ENCODE data around the gene MARS2. TPM values are rescaled to one million over a fixed set of nuclear protein-coding genes. Genes with fewer than 3 reads are reported as not detected.

MARS2 gene
- polyA plus RNA-seq, 1 donor (not counting 4 experiments of a cell fraction or from before 2014, with no cell fraction given), result 9.2 TPM

GRCh38 chr2:197674591-197674990, 30.6 kb upstream of the MARS2 start:
- DNase-seq (ENCODE audit: low read depth, low spot score) (no peak), FAIRE-seq (no peak)
- no peak overlapping the region for H2AFZ ChIP-seq (ENCODE audit: control insufficient read depth, low read length)
- H3K79me2 ChIP-seq (ENCODE audit: control insufficient read depth, insufficient read depth, low read length), result no peaks in the 10 kb centered on the region
- H3K27ac ChIP-seq (ENCODE audit: control insufficient read depth, insufficient read depth, low read length), result no peak overlapping the region
- H3K9ac ChIP-seq (ENCODE audit: control insufficient read depth, extremely low read depth, insufficient read depth, low read length), result no peak overlapping the region
- H3K36me3 ChIP-seq (ENCODE audit: control insufficient read depth in 2 of 2, extremely low read depth in 1 of 2, insufficient read depth in 2 of 2, low read length in 2 of 2), result no peaks in the 10 kb centered on the region
- no peaks in the 10 kb centered on the region for H3K9me3 ChIP-seq (ENCODE audit: control insufficient read depth, low read depth, low read length)
- dilution Hi-C loops (cut with MboI; ENCODE audit: extremely low pct_ligation_motif_present, low sequenced_read_pairs), result no loop called here
- TF ChIP-seq EZH2 (IDR thresholded peaks at IDR 0.05; ENCODE audit: low read length) (no peak), CTCF (optimal IDR thresholded peaks at IDR 0.05 in 1 of 3, IDR thresholded peaks at IDR 0.05 in 1 of 3, conservative IDR thresholded peaks at IDR 0.05 in 1 of 3; ENCODE audit: extremely low read depth in 1 of 3, insufficient read depth in 2 of 3, low read length in 3 of 3) (no peak)
- no peak overlapping the region for H3K4me3 ChIP-seq (ENCODE audit: control insufficient read depth in 2 of 3, extremely low read depth in 1 of 3, insufficient read depth in 2 of 3, low read depth in 1 of 3, low read length in 3 of 3)
- H3K4me2 ChIP-seq (ENCODE audit: control insufficient read depth, extremely low read depth, insufficient read depth, low read depth, low read length), result no peak overlapping the region
- H3K4me1 ChIP-seq (ENCODE audit: control insufficient read depth, extremely low read depth, insufficient read depth, low read length), result no peaks in the 10 kb centered on the region
- peaks cover 5% of the 10 kb centered on the region for H3K27me3 ChIP-seq (ENCODE audit: control insufficient read depth, extremely low read depth, insufficient read depth, low read length)
- H3K9me1 ChIP-seq (ENCODE audit: control insufficient read depth, extremely low read depth, insufficient read depth, low read length), result no peaks in the 10 kb centered on the region
- no peaks in the 10 kb centered on the region for H4K20me1 ChIP-seq (ENCODE audit: control insufficient read depth, extremely low read depth, insufficient read depth, low read length)

- no peaks in the 10 kb centered on the region for H3K4me1 ChIP-seq (ENCODE audit: control insufficient read depth, extremely low read depth, insufficient read depth, low read length)
- no peak within 1 kb of the TSS for H2AFZ ChIP-seq (ENCODE audit: control insufficient read depth, low read length)
- peaks cover 5% of the 10 kb centered on the region for H3K27me3 ChIP-seq (ENCODE audit: control insufficient read depth, extremely low read depth, insufficient read depth, low read length)
- FAIRE-seq, result no peak
- TF ChIP-seq CTCF (optimal IDR thresholded peaks at IDR 0.05 in 1 of 3, IDR thresholded peaks at IDR 0.05 in 1 of 3, conservative IDR thresholded peaks at IDR 0.05 in 1 of 3; ENCODE audit: extremely low read depth in 1 of 3, insufficient read depth in 2 of 3, low read length in 3 of 3), result no peak
- no peak for DNase-seq (ENCODE audit: low read depth, low spot score)
- H3K27ac ChIP-seq (ENCODE audit: control insufficient read depth, insufficient read depth, low read length), result no peak within 1 kb of the TSS
- H3K9me1 ChIP-seq (ENCODE audit: control insufficient read depth, extremely low read depth, insufficient read depth, low read length), result no peaks in the 10 kb centered on the region
- dilution Hi-C loops (cut with MboI; ENCODE audit: extremely low pct_ligation_motif_present, low sequenced_read_pairs), result no loop called here
- H3K4me3 ChIP-seq (ENCODE audit: control insufficient read depth in 2 of 3, extremely low read depth in 1 of 3, insufficient read depth in 2 of 3, low read depth in 1 of 3, low read length in 3 of 3), result no peak within 1 kb of the TSS
- H3K79me2 ChIP-seq (ENCODE audit: control insufficient read depth, insufficient read depth, low read length), result no peaks in the 10 kb centered on the region
- H4K20me1 ChIP-seq (ENCODE audit: control insufficient read depth, extremely low read depth, insufficient read depth, low read length), result no peaks in the 10 kb centered on the region
- H3K36me3 ChIP-seq (ENCODE audit: control insufficient read depth in 2 of 2, extremely low read depth in 1 of 2, insufficient read depth in 2 of 2, low read length in 2 of 2), result no peaks in the 10 kb centered on the region
- no peak within 1 kb of the TSS for H3K9ac ChIP-seq (ENCODE audit: control insufficient read depth, extremely low read depth, insufficient read depth, low read length)
- H3K4me2 ChIP-seq (ENCODE audit: control insufficient read depth, extremely low read depth, insufficient read depth, low read depth, low read length), result no peak within 1 kb of the TSS
- H3K9me3 ChIP-seq (ENCODE audit: control insufficient read depth, low read depth, low read length), result no peaks in the 10 kb centered on the region
Observed at GRCh38 chr2:197675246-197675645, 29.9 kb upstream of the MARS2 start, which contains the start of gene RFTN2. Gene RFTN2 (minus strand): TSS chr2:197675587. CDS start chr2:197675458, 129 bp downstream.
